ENCODE data around the gene DESI1. TPM values are rescaled to one million over a fixed set of nuclear protein-coding genes. Genes with fewer than 3 reads are reported as not detected.
A peak's percentile ranks its signal among the peaks of the same experiment; 100 is the strongest.

Gene DESI1
- total RNA-seq, 1 donor from 2014 or later: 37.4 TPM

GRCh38 chr22:41587347-41587723, 33.5 kb downstream of the DESI1 start:
- Mint-ChIP-seq H3K9me3 (ENCODE audit: low read depth) (no peaks in the 10 kb centered on the region), H3K27me3 (no peaks in the 10 kb centered on the region), H3K4me1 (ENCODE audit: low read depth) (peaks cover 20% of the 10 kb centered on the region), H3K36me3 (ENCODE audit: insufficient read depth) (peaks cover 14% of the 10 kb centered on the region), H3K27ac (peak overlapping the region; percentile 97), H3K4me3 (ENCODE audit: low read depth) (peak overlapping the region; percentile 94)
- no peak for DNase-seq (ENCODE audit: low spot score, unreplicated experiment)
- no peak for TF ChIP-seq CTCF (IDR thresholded peaks at IDR 0.05; ENCODE audit: unreplicated experiment)

- Mint-ChIP-seq H3K9me3 (ENCODE audit: low read depth) (no peaks in the 10 kb centered on the region), H3K27ac (peak overlapping the region; percentile 59), H3K4me1 (ENCODE audit: low read depth) (peaks cover 20% of the 10 kb centered on the region), H3K27me3 (no peaks in the 10 kb centered on the region), H3K4me3 (ENCODE audit: low read depth) (no peak overlapping the region), H3K36me3 (ENCODE audit: insufficient read depth) (peaks cover 14% of the 10 kb centered on the region)
- no peak for TF ChIP-seq CTCF (IDR thresholded peaks at IDR 0.05; ENCODE audit: unreplicated experiment)
- DNase-seq (ENCODE audit: low spot score, unreplicated experiment): no peak
These were observed 34.9 kb downstream of the DESI1 start for GRCh38 chr22:41585898-41586297.

- no peak for DNase-seq (ENCODE audit: low spot score, unreplicated experiment)
- Mint-ChIP-seq H3K4me3 (ENCODE audit: low read depth) (no peak overlapping the region), H3K4me1 (ENCODE audit: low read depth) (peaks cover 20% of the 10 kb centered on the region), H3K36me3 (ENCODE audit: insufficient read depth) (peaks cover 14% of the 10 kb centered on the region), H3K27me3 (no peaks in the 10 kb centered on the region), H3K27ac (peak overlapping the region; percentile 63), H3K9me3 (ENCODE audit: low read depth) (no peaks in the 10 kb centered on the region)
- no peak for TF ChIP-seq CTCF (IDR thresholded peaks at IDR 0.05; ENCODE audit: unreplicated experiment)
These were observed 36.0 kb downstream of the DESI1 start for GRCh38 chr22:41584881-41585280.

- H3K4me3 Mint-ChIP-seq (ENCODE audit: low read depth): no peak overlapping the region
These were observed 38.1 kb downstream of the DESI1 start for GRCh38 chr22:41582694-41583093.

GRCh38 chr22:41579997-41580355, 40.9 kb downstream of the DESI1 start:
- H3K9me3 Mint-ChIP-seq (ENCODE audit: low read depth): no peaks in the 10 kb centered on the region

More at GRCh38 chr22:41582694-41583093, 38.1 kb downstream of the DESI1 start:
- no peak for DNase-seq (ENCODE audit: low spot score, unreplicated experiment)
- TF ChIP-seq CTCF (IDR thresholded peaks at IDR 0.05; ENCODE audit: unreplicated experiment): no peak
- Mint-ChIP-seq H3K27me3 (no peaks in the 10 kb centered on the region), H3K27ac (peak overlapping the region; percentile 51), H3K36me3 (ENCODE audit: insufficient read depth) (peaks cover 14% of the 10 kb centered on the region), H3K4me1 (ENCODE audit: low read depth) (peaks cover 5% of the 10 kb centered on the region), H3K9me3 (ENCODE audit: low read depth) (no peaks in the 10 kb centered on the region)

More at GRCh38 chr22:41579997-41580355, 40.9 kb downstream of the DESI1 start:
- H3K27me3 Mint-ChIP-seq: no peaks in the 10 kb centered on the region
- H3K27ac Mint-ChIP-seq: no peak overlapping the region
- H3K4me3 Mint-ChIP-seq (ENCODE audit: low read depth): no peak overlapping the region
- H3K4me1 Mint-ChIP-seq (ENCODE audit: low read depth): peaks cover 1% of the 10 kb centered on the region
- TF ChIP-seq CTCF (IDR thresholded peaks at IDR 0.05; ENCODE audit: unreplicated experiment): no peak
- peaks cover 18% of the 10 kb centered on the region for H3K36me3 Mint-ChIP-seq (ENCODE audit: insufficient read depth)
- no peak for DNase-seq (ENCODE audit: low spot score, unreplicated experiment)

Measured in progenitor cell of endocrine pancreas (in vitro differentiated cells).